Measurements from ENCODE around the gene RGS6.

RGS6 gene

GRCh38 chr14:72583316-72584272 is 651.4 kb downstream of the RGS6 start:
- no peak for DNase-seq (ENCODE audit: low read depth)

GRCh38 chr14:72588521-72588920 is 656.3 kb downstream of the RGS6 start:
- no peak for DNase-seq (ENCODE audit: low read depth)

DNA sequence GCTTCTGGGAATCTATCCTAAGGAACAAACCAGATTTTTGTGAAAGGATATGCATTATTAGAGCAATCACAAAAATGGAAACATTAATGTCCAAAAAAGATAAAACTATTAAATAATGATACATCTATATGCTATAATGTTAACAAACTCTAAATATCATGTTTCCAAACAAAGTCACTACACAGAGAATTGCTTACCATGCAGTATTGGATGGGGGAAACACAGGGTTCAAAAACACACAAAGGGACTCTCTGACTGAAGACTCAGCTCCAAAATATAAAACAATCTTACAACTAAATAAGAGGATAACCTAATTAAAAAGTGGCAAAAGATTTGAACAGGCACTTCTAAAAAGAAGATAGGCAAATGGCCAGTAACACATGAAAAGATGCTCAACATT is 657.4 kb downstream of the RGS6 start:
- DNase-seq (ENCODE audit: low read depth), result no peak

GRCh38 chr14:72590577-72590976 is 658.3 kb downstream of the RGS6 start:
- DNase-seq (ENCODE audit: low read depth), result no peak

- no peak for DNase-seq (ENCODE audit: low read depth)
Observed at GRCh38 chr14:72591391-72591790, 659.2 kb downstream of the RGS6 start.

DNA sequence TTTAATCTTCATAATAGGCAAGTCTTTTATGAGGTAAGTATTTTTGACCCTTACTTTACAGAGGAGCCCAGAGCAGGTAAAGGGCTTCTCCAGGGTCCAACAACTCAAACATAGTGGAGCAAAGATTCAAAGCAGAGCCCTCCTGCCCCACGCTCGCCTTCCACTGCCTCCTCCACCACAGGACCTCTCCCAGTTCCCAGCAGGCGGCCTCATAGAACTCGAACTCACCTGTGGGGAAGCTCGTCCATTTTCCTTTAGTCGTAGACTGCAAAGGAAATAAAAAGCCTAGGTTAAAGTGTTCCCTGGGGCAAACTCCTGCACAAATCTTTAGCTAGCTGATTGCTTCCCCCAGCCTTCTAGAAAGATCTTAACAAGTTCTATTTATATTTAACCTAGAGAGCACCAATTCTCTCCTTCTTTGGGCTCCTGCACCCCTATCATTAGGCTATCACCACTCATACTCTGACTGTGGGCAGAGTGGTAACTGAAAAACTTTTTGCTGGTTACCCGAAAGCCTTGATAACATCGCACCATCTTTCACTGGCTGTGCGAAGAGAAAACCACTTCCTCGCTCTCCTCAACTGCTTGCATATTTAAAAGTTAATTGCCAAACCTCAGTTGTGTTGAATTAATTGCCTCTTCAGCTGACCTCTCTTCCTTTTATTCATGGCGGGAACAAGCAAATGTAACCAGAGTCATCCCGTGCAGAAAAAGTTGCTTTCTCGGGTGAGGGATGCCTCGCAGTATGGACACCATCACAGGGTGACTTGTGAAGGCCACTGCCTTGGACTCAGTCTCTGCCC is 662.1 kb downstream of the RGS6 start:
- DNase-seq (ENCODE audit: low read depth), result no peak

DNA sequence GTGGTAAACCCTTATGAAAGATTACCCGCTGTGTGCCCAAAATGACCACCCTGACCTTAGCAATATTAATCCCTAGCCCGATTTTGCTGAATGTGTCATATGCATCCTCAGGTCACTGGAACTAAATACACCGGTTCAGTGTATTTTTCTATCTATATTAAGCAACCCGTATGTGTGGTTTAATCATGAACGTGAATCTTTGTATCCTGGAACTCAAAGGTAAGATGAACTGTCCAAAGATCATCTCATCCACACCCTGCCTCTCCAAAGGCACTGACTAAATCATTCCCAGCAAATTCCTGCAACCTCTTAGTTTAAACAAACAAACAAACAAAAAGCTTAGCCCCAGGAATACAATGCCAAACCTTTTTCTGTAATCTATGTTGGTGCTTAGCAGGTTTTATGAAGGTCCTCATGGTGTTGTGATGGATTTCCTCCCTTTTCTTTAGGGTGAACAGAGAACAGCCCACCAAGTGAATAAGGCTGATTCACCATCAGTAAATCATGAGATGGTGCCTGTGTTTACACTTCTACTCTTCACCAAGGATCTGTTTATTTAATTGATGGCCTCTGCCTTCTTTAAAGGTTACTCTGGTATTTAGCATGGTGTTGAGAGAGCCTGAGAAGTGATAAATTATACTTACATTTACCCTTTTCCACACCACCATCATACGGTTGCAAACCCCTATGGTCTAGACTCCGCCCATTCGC is 663.1 kb downstream of the RGS6 start:
- DNase-seq (ENCODE audit: low read depth), result no peak

GRCh38 chr14:72597252-72598233 is 665.3 kb downstream of the RGS6 start:
- DNase-seq (ENCODE audit: low read depth), result no peak

- no peak for DNase-seq (ENCODE audit: low read depth)
Observed at GRCh38 chr14:72598306-72598705, 666.1 kb downstream of the RGS6 start.

DNA sequence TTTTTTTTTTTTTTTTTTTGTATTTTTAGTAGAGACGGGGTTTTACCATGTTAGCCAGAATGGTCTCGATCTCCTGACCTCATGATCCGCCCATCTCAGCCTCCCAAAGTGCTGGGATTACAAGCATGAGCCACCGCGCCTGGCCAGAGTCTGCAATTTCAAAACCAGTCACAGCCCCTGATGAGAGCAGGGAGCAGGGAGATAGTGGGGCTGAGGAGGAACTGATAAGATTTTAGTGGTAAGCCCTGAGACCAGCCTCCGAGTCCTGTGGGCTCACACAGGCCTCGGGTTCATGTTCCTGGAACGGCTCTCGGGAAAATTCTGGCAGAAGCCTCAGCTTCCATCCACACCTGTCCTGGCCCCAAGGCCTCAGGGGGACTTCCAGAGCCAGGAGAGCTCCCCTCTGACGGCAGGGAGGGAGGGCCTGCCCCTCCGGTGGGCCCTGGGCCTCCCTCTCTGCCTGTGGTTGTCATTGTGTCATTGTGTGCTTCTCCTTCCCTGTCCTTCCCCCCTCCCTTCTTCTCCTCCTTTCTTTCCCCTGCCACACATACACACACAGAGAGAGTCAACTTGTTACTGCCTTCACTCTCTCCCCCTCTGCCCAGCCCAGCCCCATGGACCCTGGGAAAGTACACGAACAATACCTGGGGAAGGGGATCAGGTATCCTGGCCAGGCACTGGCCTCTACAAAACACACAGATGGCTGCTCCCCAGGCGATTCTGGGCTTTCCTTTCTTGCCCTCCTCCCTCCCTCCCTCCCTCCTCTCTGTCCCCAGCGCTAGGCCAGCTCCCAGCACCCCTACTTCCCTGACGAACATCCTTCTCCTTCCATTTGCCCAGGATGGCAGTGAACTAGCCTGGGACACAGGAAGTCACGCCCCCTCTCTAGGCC is 667.6 kb downstream of the RGS6 start:
- no peak for DNase-seq (ENCODE audit: low read depth)

DNA sequence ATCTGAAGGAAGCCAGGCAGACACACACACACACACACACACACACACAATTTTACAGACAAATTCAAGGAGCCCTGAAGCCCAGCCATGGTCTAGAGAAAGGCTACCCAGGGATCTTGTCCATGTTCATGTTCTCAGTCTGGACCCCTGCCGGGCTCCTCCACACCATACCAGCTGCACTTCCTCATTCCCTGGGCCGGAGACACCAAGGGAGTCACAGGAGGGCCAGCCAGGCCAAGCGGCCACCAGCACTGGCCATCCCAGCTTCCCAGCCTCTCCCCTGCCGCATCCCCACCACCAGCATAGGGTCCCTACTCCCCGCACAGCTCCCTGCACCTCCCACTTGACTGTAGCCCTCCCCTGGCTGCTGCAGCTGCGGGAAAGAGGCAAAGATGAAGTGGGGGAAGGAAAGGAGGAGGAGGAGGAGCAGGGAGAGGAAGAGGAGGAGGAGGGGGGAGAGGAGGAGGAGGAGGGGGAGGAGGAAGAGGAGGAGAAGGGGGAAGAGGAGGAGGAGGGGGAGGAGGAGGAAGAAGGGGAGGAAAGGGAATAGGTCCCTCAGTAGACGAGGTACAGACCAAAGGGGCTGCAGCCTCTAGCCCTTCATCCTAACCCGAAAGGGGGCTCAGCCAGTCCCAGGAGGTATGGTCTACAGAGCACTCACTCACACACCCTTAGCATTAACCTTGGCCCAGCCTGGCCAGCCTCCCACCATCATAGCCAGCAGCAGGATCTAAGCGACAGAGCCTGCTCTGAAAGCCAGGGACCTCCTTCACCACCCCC is 668.5 kb downstream of the RGS6 start:
- DNase-seq (ENCODE audit: low read depth), result no peak

DNA sequence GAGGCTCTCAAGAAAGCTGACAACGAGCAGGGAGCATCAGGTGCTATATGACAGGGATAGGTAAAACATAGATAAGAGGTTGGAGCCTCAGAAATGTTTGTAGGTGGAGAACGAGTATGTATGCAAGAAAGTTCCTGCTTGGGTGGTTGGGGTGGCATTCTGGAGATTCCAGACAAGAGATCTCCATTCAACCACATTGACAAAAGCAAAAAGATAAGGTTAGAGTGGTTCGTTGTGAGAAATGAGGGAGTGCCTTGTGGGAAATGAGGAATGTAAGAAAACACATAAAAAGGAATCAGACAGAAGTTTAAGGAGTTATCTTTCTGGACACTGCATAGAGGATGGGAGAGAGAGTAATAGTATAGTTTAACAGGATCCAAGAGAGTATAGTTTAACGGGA is 671.4 kb downstream of the RGS6 start:
- DNase-seq (ENCODE audit: low read depth), result no peak

DNA sequence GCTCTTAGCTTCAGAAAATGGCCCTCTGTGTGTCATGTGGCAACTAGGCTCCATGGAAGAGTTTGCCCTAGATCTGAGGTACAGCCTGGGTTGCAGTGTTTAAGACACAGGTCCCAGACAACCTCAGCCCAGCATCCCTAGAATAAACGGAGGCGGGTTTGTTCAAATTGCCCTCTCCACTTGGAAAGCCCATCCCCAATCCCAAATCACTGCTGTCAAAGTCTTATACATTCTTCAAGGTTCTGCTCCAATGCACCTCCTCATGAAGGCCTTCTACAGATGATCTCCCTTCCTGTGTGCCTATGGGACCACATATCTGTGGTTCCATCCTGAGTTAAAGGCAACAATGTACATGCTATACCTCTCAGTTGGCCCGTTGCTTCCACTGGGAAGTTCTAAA is 671.9 kb downstream of the RGS6 start:
- no peak for DNase-seq (ENCODE audit: low read depth)

DNA sequence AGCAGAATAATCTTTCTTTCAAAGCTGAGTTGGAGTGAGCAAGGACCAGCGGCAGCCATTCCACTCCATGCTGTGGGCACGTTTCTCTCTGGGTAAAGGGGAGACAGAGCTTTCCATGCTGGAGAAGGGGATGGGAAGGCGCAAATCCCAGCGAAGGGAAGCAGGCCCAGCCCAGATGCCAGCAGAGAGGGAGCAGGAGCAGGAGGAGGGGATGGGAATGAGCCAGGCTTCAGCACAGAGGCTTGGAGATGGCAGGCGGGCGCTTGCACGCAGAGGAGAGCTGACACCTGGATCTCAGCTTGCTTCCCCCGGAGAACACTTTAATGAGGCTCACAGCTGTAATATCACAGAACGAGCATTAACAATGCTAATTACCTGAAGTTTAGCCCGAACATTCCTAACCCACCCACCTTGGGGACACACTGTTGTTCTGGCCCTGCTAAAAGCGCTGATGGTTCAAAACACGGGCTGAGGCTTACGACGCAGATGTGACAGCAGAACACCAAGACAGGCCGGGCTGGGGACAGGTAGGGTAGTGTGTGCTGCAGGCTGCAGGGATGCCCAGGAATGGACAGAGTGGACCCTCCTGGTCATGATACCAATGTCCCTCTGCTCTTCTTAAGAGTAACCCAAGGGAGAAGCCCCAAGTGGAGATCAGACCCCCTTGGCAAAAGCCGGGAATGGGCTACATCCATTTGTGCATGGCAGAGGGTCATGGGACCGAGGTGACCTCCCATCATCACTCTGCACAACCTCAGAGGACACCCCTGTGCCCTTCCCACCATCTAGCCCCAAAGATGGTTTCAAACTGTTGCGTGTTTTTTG is 673.1 kb downstream of the RGS6 start:
- DNase-seq (ENCODE audit: low read depth), result no peak

GRCh38 chr14:72605921-72606220 is 673.6 kb downstream of the RGS6 start:
- DNase-seq (ENCODE audit: low read depth), result no peak

GRCh38 chr14:72606879-72607278 is 674.6 kb downstream of the RGS6 start:
- no peak for DNase-seq (ENCODE audit: low read depth)

- DNase-seq (ENCODE audit: low read depth), result no peak
Observed at GRCh38 chr14:72607386-72608130, 675.3 kb downstream of the RGS6 start.
